Panc1 (cell line): ENCODE data around the gene ITGB3. TPM values are rescaled to one million over a fixed set of nuclear protein-coding genes. Genes with fewer than 3 reads are reported as not detected.

Experiments used
- ATAC-seq: fragments of 200-7000 bp; cut with Tn5 transposase; 2 replicates; pipeline ENCODE4 v1.9.1; 2020; ENCODE audit warnings: mild to moderate bottlenecking, moderate library complexity
- BruUV-seq: library from RNA; stranded (reverse); fragments of 400-500 nt; replicated peaks from 2 replicates; lab custom pipeline; 2021; lab: Mats Ljungman, UMichigan
- CTCF ChIA-PET: fragments of 300-600 bp; sonication (Branson Sonifier 250); formaldehyde crosslinking; loops from one replicate; lab custom pipeline; 2022; ENCODE audit warnings: antibody characterized with exemption; lab: Charles Lee
- POLR2A ChIA-PET: fragments of 300-600 bp; sonication (Branson Sonifier 250); formaldehyde crosslinking; loops from one replicate; lab custom pipeline; 2022; ENCODE audit warnings: antibody characterized with exemption; lab: Charles Lee
- DNase-seq: peaks from one replicate; pipeline ENCODE4 v3.0.0-alpha.2; 2010; ENCODE audit warnings: low read depth, low spot score
- H3K27ac ChIP-seq: 2 replicates; pipeline ENCODE4 v1.5.1; 2011; ENCODE audit warnings: mild to moderate bottlenecking, low read length, inconsistent platforms
- H3K27me3 ChIP-seq: fragments of 200-500 bp; sonication (Bioruptor generic); 2 replicates; pipeline ENCODE4 v1.6.0; 2014; ENCODE audit warnings: low read length, inconsistent platforms; ENCODE audit not compliant: control insufficient read depth, insufficient read depth
- H3K36me3 ChIP-seq: fragments of 200-500 bp; sonication (Bioruptor generic); 2 replicates; pipeline ENCODE4 v1.5.1; 2014; ENCODE audit warnings: inconsistent platforms, mild to moderate bottlenecking, low read length, moderate library complexity; ENCODE audit not compliant: control insufficient read depth, insufficient read depth
- H3K4me1 ChIP-seq: 2 replicates; pipeline ENCODE4 v1.5.1; 2011; ENCODE audit warnings: inconsistent platforms, mild to moderate bottlenecking, low read length, moderate library complexity; ENCODE audit not compliant: control insufficient read depth, insufficient read depth
- H3K4me3 ChIP-seq, 2 experiments: 2 replicates each; pipeline ENCODE4 v1.5.1; 2011 to 2012; ENCODE audit warnings: low read depth in 2 of 2, low read length in 2 of 2, mild to moderate bottlenecking in 2 of 2, inconsistent platforms in 1 of 2, moderate library complexity in 1 of 2
- H3K9me3 ChIP-seq: fragments of 200-500 bp; sonication (Bioruptor generic); 2 replicates; pipeline ENCODE4 v1.5.1; 2014; ENCODE audit warnings: low read depth, mild to moderate bottlenecking, inconsistent platforms, low read length, moderate library complexity; ENCODE audit not compliant: control insufficient read depth, insufficient read depth
- CTCF ChIP-seq: fragments of 450-650 bp; IDR thresholded peaks from 2 replicates; pipeline ENCODE4 v1.5.1; 2017; ENCODE audit warnings: mild to moderate bottlenecking
- POLR2AphosphoS5 ChIP-seq: IDR thresholded peaks from 2 replicates; pipeline ENCODE4 v1.6.1; 2012; ENCODE audit warnings: mild to moderate bottlenecking, low read depth, low read length, moderate library complexity
- REST ChIP-seq, 2 experiments: IDR thresholded peaks; 2 replicates each; pipeline ENCODE4 v1.6.1; 2011 to 2012; ENCODE audit warnings: low read depth in 2 of 2, control low read depth in 1 of 2, low read length in 1 of 2, mild to moderate bottlenecking in 1 of 2, moderate library complexity in 1 of 2; ENCODE audit not compliant: insufficient read depth in 1 of 2
- SIN3A ChIP-seq: IDR thresholded peaks from 2 replicates; pipeline ENCODE4 v1.6.1; 2012; ENCODE audit warnings: low read depth, mild to moderate bottlenecking, low read length, moderate library complexity, borderline replicate concordance; ENCODE audit not compliant: insufficient read depth
- TCF7L2 ChIP-seq: IDR thresholded peaks from 2 replicates; pipeline ENCODE4 v1.6.1; 2011; ENCODE audit warnings: mild to moderate bottlenecking, low read depth, low read length, inconsistent platforms
- in situ Hi-C: cut with HindIII; loops from 2 replicates; pipeline ENCODE4 v1.10.0; 2016; ENCODE audit warnings: low sequenced_read_pairs, low pct_unique_long_range_greater_than_20kb
- intact Hi-C: fragments of 100-400 bp; cut with micrococcal nuclease; formaldehyde crosslinking; loops from one replicate; pipeline ENCODE4 v1.10.0; 2022; ENCODE audit not compliant: unreplicated experiment
- total RNA-seq: library from RNA; stranded (reverse); gene quantifications from one replicate; pipeline ENCODE4 v1.2.1, GENCODE V29; 2021; ENCODE audit not compliant: unreplicated experiment

The ITGB3 gene
- total RNA-seq, 1 experiment from 2014 or later, result 17.6 TPM

- H3K36me3 ChIP-seq, result no peaks in the 10 kb centered on the region
- POLR2A ChIA-PET, result no interaction called here
- TF ChIP-seq TCF7L2 (no peak), POLR2AphosphoS5 (no peak), CTCF (no peak), REST (IDR thresholded peaks at IDR 0.05; ENCODE audit: insufficient read depth in 1 of 2, low read depth in 2 of 2, low read length in 1 of 2) (no peak), SIN3A (no peak)
- no peaks in the 10 kb centered on the region for H3K27me3 ChIP-seq
- no peak overlapping the region for H3K27ac ChIP-seq
- CTCF ChIA-PET, result no interaction called here
- H3K4me1 ChIP-seq, result no peaks in the 10 kb centered on the region
- in situ Hi-C loops (no loop called here), intact Hi-C loops (no loop called here)
- H3K9me3 ChIP-seq, result no peaks in the 10 kb centered on the region
- DNase-seq (no peak), ATAC-seq (no peak)
- no TSS peak for BruUV-seq
- no peak overlapping the region for H3K4me3 ChIP-seq
These were observed 44.1 kb upstream of the ITGB3 start for GRCh38 chr17:47209499-47209898.

GRCh38 chr17:47210105-47210504 lies 43.5 kb upstream of the ITGB3 start:
- in situ Hi-C loops (no loop called here), intact Hi-C loops (no loop called here)
- H3K27me3 ChIP-seq, result no peaks in the 10 kb centered on the region
- no peak overlapping the region for H3K4me3 ChIP-seq
- TF ChIP-seq POLR2AphosphoS5 (no peak), CTCF (no peak), REST (IDR thresholded peaks at IDR 0.05; ENCODE audit: insufficient read depth in 1 of 2, low read depth in 2 of 2, low read length in 1 of 2) (no peak), TCF7L2 (no peak), SIN3A (no peak)
- H3K36me3 ChIP-seq, result no peaks in the 10 kb centered on the region
- CTCF ChIA-PET, result no interaction called here
- no peak overlapping the region for H3K27ac ChIP-seq
- DNase-seq (no peak), ATAC-seq (no peak)
- no peaks in the 10 kb centered on the region for H3K9me3 ChIP-seq
- POLR2A ChIA-PET, result no interaction called here
- BruUV-seq, result no TSS peak
- no peaks in the 10 kb centered on the region for H3K4me1 ChIP-seq
